GM19395 (cell line): ENCODE results near the gene FADS6.

ENCODE experiments used
- ATAC-seq: cut with Tn5 transposase; IDR thresholded peaks from one replicate; pipeline ENCODE4 v1.9.1; 2021; ENCODE audit warnings: mild to moderate bottlenecking, moderate library complexity; ENCODE audit not compliant: unreplicated experiment

Gene FADS6

GRCh38 chr17:74855323-74855722 lies 38.1 kb downstream of the FADS6 start:
- ATAC-seq: no peak

- no peak for ATAC-seq
These were observed 38.6 kb downstream of the FADS6 start for GRCh38 chr17:74854792-74855191.

- ATAC-seq: no peak
These were observed 39.8 kb downstream of the FADS6 start for GRCh38 chr17:74853669-74854068.

- no peak for ATAC-seq
These were observed 40.4 kb downstream of the FADS6 start for GRCh38 chr17:74853048-74853397.

GRCh38 chr17:74852237-74853047 lies 41.0 kb downstream of the FADS6 start:
- ATAC-seq: no peak

GRCh38 chr17:74851612-74852236 lies 41.7 kb downstream of the FADS6 start:
- no peak for ATAC-seq

GRCh38 chr17:74850914-74851313 lies 42.5 kb downstream of the FADS6 start:
- no peak for ATAC-seq

GRCh38 chr17:74850310-74850709 lies 43.1 kb downstream of the FADS6 start:
- no peak for ATAC-seq

GRCh38 chr17:74848656-74849399 lies 44.6 kb downstream of the FADS6 start:
- no peak for ATAC-seq

- no peak for ATAC-seq
These were observed 46.8 kb downstream of the FADS6 start for GRCh38 chr17:74846621-74847020.

- ATAC-seq: no peak
These were observed 50.1 kb downstream of the FADS6 start for GRCh38 chr17:74843352-74843627.

- ATAC-seq: no peak
These were observed 50.7 kb downstream of the FADS6 start for GRCh38 chr17:74842599-74843351.

- no peak for ATAC-seq
These were observed 51.3 kb downstream of the FADS6 start for GRCh38 chr17:74842146-74842598.

GRCh38 chr17:74840989-74841666 lies 52.3 kb downstream of the FADS6 start:
- ATAC-seq: no peak

GRCh38 chr17:74839990-74840852 lies 53.2 kb downstream of the FADS6 start:
- no peak for ATAC-seq

GRCh38 chr17:74838274-74838673 lies 55.2 kb downstream of the FADS6 start:
- ATAC-seq: no peak

GRCh38 chr17:74836691-74837467 lies 56.6 kb downstream of the FADS6 start:
- no peak for ATAC-seq

- ATAC-seq: no peak
These were observed 57.2 kb downstream of the FADS6 start for GRCh38 chr17:74836191-74836590.
